ENCODE results near the gene PLEKHF1. TPM values are rescaled to one million over a fixed set of nuclear protein-coding genes. Genes with fewer than 3 reads are reported as not detected.

Gene PLEKHF1, protein sequence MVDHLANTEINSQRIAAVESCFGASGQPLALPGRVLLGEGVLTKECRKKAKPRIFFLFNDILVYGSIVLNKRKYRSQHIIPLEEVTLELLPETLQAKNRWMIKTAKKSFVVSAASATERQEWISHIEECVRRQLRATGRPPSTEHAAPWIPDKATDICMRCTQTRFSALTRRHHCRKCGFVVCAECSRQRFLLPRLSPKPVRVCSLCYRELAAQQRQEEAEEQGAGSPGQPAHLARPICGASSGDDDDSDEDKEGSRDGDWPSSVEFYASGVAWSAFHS
- total RNA-seq = 28.6 and 42.4 TPM in 2 replicates

GRCh38 chr19:29665215-29665825 lies at the start of gene PLEKHF1:
Gene PLEKHF1 (plus strand): TSS chr19:29665461. CDS start chr19:29673840, 8,379 bp downstream.

DNA sequence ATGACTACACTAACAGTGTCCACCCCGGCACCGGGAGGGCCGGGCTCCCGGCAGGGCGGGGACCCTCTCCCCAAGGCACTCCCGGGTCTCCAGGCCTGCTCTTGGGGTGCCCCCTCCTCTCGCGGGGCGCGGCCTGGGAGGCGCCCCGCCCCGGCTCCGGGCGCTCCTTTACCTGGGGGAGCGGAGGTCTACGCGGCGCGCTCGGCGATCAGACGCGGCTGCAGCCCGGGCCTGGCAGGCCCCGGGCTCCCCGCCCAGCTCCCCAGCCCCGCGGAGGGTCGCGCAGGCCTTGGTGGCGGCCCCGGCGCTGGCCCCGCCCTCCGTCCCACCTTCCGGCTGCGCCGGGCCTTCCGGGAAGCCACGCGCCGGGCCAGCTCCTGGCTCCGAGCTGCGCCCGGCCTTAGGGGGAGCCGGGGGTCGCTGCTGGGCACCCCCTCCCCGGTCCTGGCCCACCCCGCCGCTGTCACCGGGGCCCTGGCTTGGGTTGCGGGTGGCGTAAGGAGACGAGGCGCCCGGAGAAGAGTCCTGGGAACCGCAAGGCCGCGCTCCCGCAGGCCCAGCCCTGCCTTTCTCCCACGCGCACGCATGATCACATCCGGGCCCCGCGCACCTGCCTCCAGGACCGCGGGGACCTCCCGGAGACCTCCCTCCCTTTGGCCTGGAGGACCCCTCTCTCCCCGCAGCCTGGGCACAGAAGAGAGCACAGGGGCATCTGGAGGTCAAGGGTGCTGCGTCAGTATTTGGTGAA lies 49.9 kb downstream of the PLEKHF1 start, which contains the start of gene C19orf12:
Gene C19orf12, minus strand, starts transcription at position 309 of the 748 bp plus-strand sequence. CDS start 6,848 bp downstream, outside the sequence.

Other genes starting within 250 kb of the PLEKHF1 start
- gene VSTM2B, start 139.5 kb upstream of the PLEKHF1 start, total RNA-seq = not detected in 2 replicates
- gene POP4, start 59.2 kb upstream of the PLEKHF1 start, total RNA-seq = 78.9 and 83.6 TPM in 2 replicates
- 18.5 and 21.0 TPM in 2 replicates for gene C19orf12, start 49.8 kb downstream of the PLEKHF1 start, total RNA-seq
- gene CCNE1, start 146.5 kb downstream of the PLEKHF1 start, total RNA-seq = 4.5 and 16.9 TPM in 2 replicates